Stimulated activated CD8-positive, alpha-beta memory T cell treated with anti-CD3 and anti-CD28 coated beads, Interleukin-4, amount 100 ng/mL, for 4 hours (primary cell): ENCODE data around the gene LINGO4.

Experiments
- DNase-seq, 2 donors: peaks; one replicate each; pipeline ENCODE4 v3.0.0-alpha.2; 2020; ENCODE audit warnings: low read depth in 2 of 2, low spot score in 1 of 2

The LINGO4 gene

GRCh38 chr1:151805066-151805820 is at the start of gene LINGO4:
TSS of gene LINGO4 (minus strand) at chr1:151805419. CDS start at chr1:151802704, 2,715 bp downstream.
- DNase-seq = no peak

- DNase-seq = no peak
Observed at GRCh38 chr1:151854658-151855057, 49.4 kb upstream of the LINGO4 start.

- DNase-seq = no peak
Observed at GRCh38 chr1:151853411-151853943, 48.3 kb upstream of the LINGO4 start, which contains the start of gene THEM5. TSS of gene THEM5 (minus strand) at chr1:151853712. CDS start at chr1:151853565, 147 bp downstream.

- no peak for DNase-seq
Observed at GRCh38 chr1:151852733-151853132, 47.5 kb upstream of the LINGO4 start.

- no peak for DNase-seq
Observed at GRCh38 chr1:151851886-151852285, 46.7 kb upstream of the LINGO4 start.

GRCh38 chr1:151849871-151850270 is 44.7 kb upstream of the LINGO4 start:
- DNase-seq = no peak

- no peak for DNase-seq
Observed at GRCh38 chr1:151849126-151849525, 43.9 kb upstream of the LINGO4 start.

GRCh38 chr1:151847867-151848596 is 42.8 kb upstream of the LINGO4 start:
- DNase-seq = no peak

- no peak for DNase-seq
Observed at GRCh38 chr1:151846686-151847237, 41.5 kb upstream of the LINGO4 start.

- DNase-seq = no peak
Observed at GRCh38 chr1:151846062-151846568, 40.9 kb upstream of the LINGO4 start.

- no peak for DNase-seq
Observed at GRCh38 chr1:151843398-151843797, 38.2 kb upstream of the LINGO4 start.

GRCh38 chr1:151841141-151841540 is 35.9 kb upstream of the LINGO4 start:
- no peak for DNase-seq

- DNase-seq = no peak
Observed at GRCh38 chr1:151840421-151840820, 35.2 kb upstream of the LINGO4 start.

GRCh38 chr1:151839457-151840403 is 34.5 kb upstream of the LINGO4 start, which contains the start of gene C2CD4D:
TSS of gene C2CD4D (minus strand) at chr1:151839820. CDS start at chr1:151838989, 831 bp downstream.
- DNase-seq = peak in 1 of 2 donors; percentile 36

GRCh38 chr1:151839082-151839412 is 33.8 kb upstream of the LINGO4 start:
- DNase-seq = no peak

GRCh38 chr1:151838222-151839081 is 33.2 kb upstream of the LINGO4 start:
- DNase-seq = no peak

GRCh38 chr1:151837884-151838221 is 32.6 kb upstream of the LINGO4 start:
- no peak for DNase-seq

- no peak for DNase-seq
Observed at GRCh38 chr1:151837197-151837596, 32.0 kb upstream of the LINGO4 start.

- DNase-seq = no peak
Observed at GRCh38 chr1:151835596-151835995, 30.4 kb upstream of the LINGO4 start.

GRCh38 chr1:151834239-151834638 is 29.0 kb upstream of the LINGO4 start:
- DNase-seq = no peak
